Measurements from ENCODE around the gene WNT8B. TPM values are rescaled to one million over a fixed set of nuclear protein-coding genes. Genes with fewer than 3 reads are reported as not detected.

Gene WNT8B
- total and polyA plus RNA-seq, 2 of the 13 experiments (the other 11 are each of a cell fraction or from before 2014, with no cell fraction given): 0.07 to 0.20 TPM

DNA sequence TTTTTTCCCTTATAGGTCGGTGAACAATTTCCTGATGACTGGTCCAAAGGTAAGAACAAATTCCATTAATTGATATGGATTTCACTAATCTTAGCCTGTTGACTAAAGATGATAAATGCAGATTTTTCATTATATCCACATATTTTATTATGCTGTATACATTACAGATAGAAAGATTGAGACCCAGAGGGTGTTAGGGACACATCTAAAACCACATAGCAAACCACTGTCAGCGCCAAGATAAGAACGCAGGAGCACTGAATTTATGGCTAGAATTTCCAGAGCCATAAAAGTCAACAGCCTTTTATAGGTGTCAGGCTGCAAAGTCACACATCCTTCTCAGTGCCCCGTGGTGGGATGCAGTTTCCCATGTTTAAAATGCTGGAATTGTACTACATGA lies 16.2 kb downstream of the WNT8B start (continued):
- TF ChIP-seq, protein P1, sequence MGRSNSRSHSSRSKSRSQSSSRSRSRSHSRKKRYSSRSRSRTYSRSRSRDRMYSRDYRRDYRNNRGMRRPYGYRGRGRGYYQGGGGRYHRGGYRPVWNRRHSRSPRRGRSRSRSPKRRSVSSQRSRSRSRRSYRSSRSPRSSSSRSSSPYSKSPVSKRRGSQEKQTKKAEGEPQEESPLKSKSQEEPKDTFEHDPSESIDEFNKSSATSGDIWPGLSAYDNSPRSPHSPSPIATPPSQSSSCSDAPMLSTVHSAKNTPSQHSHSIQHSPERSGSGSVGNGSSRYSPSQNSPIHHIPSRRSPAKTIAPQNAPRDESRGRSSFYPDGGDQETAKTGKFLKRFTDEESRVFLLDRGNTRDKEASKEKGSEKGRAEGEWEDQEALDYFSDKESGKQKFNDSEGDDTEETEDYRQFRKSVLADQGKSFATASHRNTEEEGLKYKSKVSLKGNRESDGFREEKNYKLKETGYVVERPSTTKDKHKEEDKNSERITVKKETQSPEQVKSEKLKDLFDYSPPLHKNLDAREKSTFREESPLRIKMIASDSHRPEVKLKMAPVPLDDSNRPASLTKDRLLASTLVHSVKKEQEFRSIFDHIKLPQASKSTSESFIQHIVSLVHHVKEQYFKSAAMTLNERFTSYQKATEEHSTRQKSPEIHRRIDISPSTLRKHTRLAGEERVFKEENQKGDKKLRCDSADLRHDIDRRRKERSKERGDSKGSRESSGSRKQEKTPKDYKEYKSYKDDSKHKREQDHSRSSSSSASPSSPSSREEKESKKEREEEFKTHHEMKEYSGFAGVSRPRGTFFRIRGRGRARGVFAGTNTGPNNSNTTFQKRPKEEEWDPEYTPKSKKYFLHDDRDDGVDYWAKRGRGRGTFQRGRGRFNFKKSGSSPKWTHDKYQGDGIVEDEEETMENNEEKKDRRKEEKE (IDR thresholded peaks at IDR 0.05): no peak
- no peak for TF ChIP-seq ZNF652 (CRISPR knock-in tag; IDR thresholded peaks at IDR 0.05; ENCODE audit: borderline replicate concordance, low read depth)
- TF ChIP-seq ZNF263 (CRISPR knock-in tag; IDR thresholded peaks at IDR 0.05): no peak
- TF ChIP-seq ETV5 (CRISPR knock-in tag; IDR thresholded peaks at IDR 0.05; ENCODE audit: borderline replicate concordance): no peak
- TF ChIP-seq BORCS8-MEF2B (CRISPR knock-in tag; IDR thresholded peaks at IDR 0.05): no peak
- TF ChIP-seq, protein P2, sequence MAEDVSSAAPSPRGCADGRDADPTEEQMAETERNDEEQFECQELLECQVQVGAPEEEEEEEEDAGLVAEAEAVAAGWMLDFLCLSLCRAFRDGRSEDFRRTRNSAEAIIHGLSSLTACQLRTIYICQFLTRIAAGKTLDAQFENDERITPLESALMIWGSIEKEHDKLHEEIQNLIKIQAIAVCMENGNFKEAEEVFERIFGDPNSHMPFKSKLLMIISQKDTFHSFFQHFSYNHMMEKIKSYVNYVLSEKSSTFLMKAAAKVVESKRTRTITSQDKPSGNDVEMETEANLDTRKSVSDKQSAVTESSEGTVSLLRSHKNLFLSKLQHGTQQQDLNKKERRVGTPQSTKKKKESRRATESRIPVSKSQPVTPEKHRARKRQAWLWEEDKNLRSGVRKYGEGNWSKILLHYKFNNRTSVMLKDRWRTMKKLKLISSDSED (CRISPR knock-in tag; IDR thresholded peaks at IDR 0.05): no peak

DNA sequence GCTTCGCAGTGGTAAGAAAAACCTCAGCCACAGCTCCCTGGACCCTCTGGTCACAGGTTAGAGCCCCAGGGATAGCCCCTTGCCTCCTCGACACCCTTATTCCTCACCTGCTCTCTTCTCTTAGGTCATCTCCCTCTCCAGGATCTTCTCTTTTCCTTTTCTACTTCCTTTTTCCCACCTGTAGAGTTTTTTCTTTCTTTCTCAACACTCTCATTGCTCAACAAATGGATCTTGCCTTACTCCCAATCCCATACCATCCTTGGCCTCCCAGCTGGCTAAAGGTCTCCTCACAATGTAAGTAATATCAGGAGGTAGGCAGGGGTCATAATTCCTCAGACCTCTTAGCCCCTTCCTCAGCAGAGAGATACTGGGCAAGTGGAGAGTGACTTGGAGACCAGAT lies 17.2 kb downstream of the WNT8B start:
- no peak overlapping the region for H2AFZ ChIP-seq (ENCODE audit: low read length)
- DNase-seq (ENCODE audit: low spot score) (no peak), FAIRE-seq (no peak), ATAC-seq (no peak)
- H3K27ac ChIP-seq (ENCODE audit: extremely low read length, insufficient read depth, low read length): no peak overlapping the region
- H3K79me2 ChIP-seq (ENCODE audit: insufficient read depth, low read length): no peaks in the 10 kb centered on the region
- no peak overlapping the region for H3K4me2 ChIP-seq (ENCODE audit: low read depth, low read length)
- POLR2A ChIA-PET: no interaction called here
- WGBS (ENCODE audit: low lambda C conversion rate): 0% methylated on average over 1 of the region's 2 CpGs
- H3K36me3 ChIP-seq (replicated peaks in 1 of 2; ENCODE audit: control insufficient read depth in 1 of 2, insufficient read depth in 2 of 2, low read length in 2 of 2): no peaks in the 10 kb centered on the region
- TF ChIP-seq KDM6A (CRISPR knock-in tag; IDR thresholded peaks at IDR 0.05; ENCODE audit: low read depth): no peak
- CTCF ChIA-PET (ENCODE audit: low intra/inter-chr PET ratio, low total read pairs): no interaction called here
- no TSS peak for BruUV-seq (replicated peaks)
- no peak overlapping the region for H3K9ac ChIP-seq (ENCODE audit: insufficient read depth, low read depth, low read length)
- no peak overlapping the region for H3K4me3 ChIP-seq (replicated peaks in 1 of 3; ENCODE audit: insufficient read depth in 1 of 3, low read depth in 2 of 3, low read length in 3 of 3)
- H3K9me3 ChIP-seq (ENCODE audit: low read length): no peaks in the 10 kb centered on the region
- in situ Hi-C loops (cut with HindIII; ENCODE audit: extremely low pct_ligation_motif_present, low pct_unique_long_range_greater_than_20kb) (no loop called here), intact Hi-C loops (cut with micrococcal nuclease; ENCODE audit: unreplicated experiment) (loop anchor here (5.0 kb wide), 1 partner anchor 37 kb away; the partner anchor contains the start of gene SEC31B)
- H4K20me1 ChIP-seq (ENCODE audit: insufficient read depth, low read length): no peaks in the 10 kb centered on the region
- peaks cover 10% of the 10 kb centered on the region; the same call in 1 of the 2 replicates for H3K4me1 ChIP-seq (ENCODE audit: insufficient read depth, low read length)
- peaks cover 2 to 14% of the 10 kb centered on the region in 2 experiments; a peak in 3 of 5 replicates for H3K27me3 ChIP-seq (ENCODE audit: control insufficient read depth in 1 of 2, insufficient read depth in 2 of 2, low read length in 2 of 2)

Measured in HepG2 (cell line).